Measurements from ENCODE around the gene HS3ST3A1. TPM values are rescaled to one million over a fixed set of nuclear protein-coding genes. Genes with fewer than 3 reads are reported as not detected.

The HS3ST3A1 gene
- total and polyA plus RNA-seq, 2 experiments from 2014 or later = 5.4 to 24.1 TPM

- TF ChIP-seq ZNF462 (CRISPR knock-in tag; IDR thresholded peaks at IDR 0.05) (no peak), NANOG (IDR thresholded peaks at IDR 0.05; ENCODE audit: borderline replicate concordance) (no peak), EZH2 (IDR thresholded peaks at IDR 0.05; ENCODE audit: low read depth, unreplicated experiment) (no peak), ETS1 (IDR thresholded peaks at IDR 0.05) (no peak), JUNB (IDR thresholded peaks at IDR 0.05; ENCODE audit: unreplicated experiment) (no peak), POLR2AphosphoS5 (IDR thresholded peaks at IDR 0.05; ENCODE audit: low read depth) (no peak)
Measured at GRCh38 chr17:13491916-13492736, 109.6 kb downstream of the HS3ST3A1 start (continued).

GRCh38 chr17:13491491-13491890, 110.2 kb downstream of the HS3ST3A1 start:
- Mint-ChIP-seq H3K4me1 (peaks cover 10% of the 10 kb centered on the region), H3K9me3 (no peaks in the 10 kb centered on the region), H3K27ac (no peak overlapping the region), H3K4me3 (no peak overlapping the region), H3K27me3 (ENCODE audit: insufficient read depth, low read depth, poor library complexity) (peaks cover 2% of the 10 kb centered on the region), H3K36me3 (ENCODE audit: low read depth) (peaks cover 7% of the 10 kb centered on the region; the same call in 2 of the 3 replicates)
- no peaks in the 10 kb centered on the region for H3K9me2 ChIP-seq (ENCODE audit: insufficient read depth)
- 0 out of 2 replicates have a peak, but pooled peaks cover 2% of the 10 kb centered on the region for H4K20me1 ChIP-seq (replicated peaks; ENCODE audit: insufficient read depth)
- no peak overlapping the region for H3K4me3 ChIP-seq
- ATAC-seq (no peak), DNase-seq (ENCODE audit: low spot score) (no peak)
- H3K36me3 ChIP-seq (ENCODE audit: insufficient read depth) = no peaks in the 10 kb centered on the region
- H3K4me1 ChIP-seq (ENCODE audit: insufficient read depth) = no peaks in the 10 kb centered on the region; the same call in 1 of the 2 replicates
- no peaks in the 10 kb centered on the region for H3K79me2 ChIP-seq (replicated peaks; ENCODE audit: insufficient read depth)
- H3F3A ChIP-seq (replicated peaks; ENCODE audit: low read depth) = no peaks in the 10 kb centered on the region
- no peak overlapping the region for H3K4me2 ChIP-seq
- no peaks in the 10 kb centered on the region for H3K27me3 ChIP-seq (ENCODE audit: insufficient read depth)
- no peak overlapping the region for H2AFZ ChIP-seq
- TF ChIP-seq STAT1 (IDR thresholded peaks at IDR 0.05; ENCODE audit: unreplicated experiment) (no peak), REST (IDR thresholded peaks at IDR 0.05; ENCODE audit: unreplicated experiment) (no peak)
- no peak overlapping the region for H3K27ac ChIP-seq (ENCODE audit: low read depth)
